ENCODE data around the gene NCOR1.
"Not testable (repeated sequence)": the region's sequence is repeated elsewhere in the genome, so short reads cannot be mapped to it uniquely, and the experiment has no call there.

NCOR1 gene

DNA sequence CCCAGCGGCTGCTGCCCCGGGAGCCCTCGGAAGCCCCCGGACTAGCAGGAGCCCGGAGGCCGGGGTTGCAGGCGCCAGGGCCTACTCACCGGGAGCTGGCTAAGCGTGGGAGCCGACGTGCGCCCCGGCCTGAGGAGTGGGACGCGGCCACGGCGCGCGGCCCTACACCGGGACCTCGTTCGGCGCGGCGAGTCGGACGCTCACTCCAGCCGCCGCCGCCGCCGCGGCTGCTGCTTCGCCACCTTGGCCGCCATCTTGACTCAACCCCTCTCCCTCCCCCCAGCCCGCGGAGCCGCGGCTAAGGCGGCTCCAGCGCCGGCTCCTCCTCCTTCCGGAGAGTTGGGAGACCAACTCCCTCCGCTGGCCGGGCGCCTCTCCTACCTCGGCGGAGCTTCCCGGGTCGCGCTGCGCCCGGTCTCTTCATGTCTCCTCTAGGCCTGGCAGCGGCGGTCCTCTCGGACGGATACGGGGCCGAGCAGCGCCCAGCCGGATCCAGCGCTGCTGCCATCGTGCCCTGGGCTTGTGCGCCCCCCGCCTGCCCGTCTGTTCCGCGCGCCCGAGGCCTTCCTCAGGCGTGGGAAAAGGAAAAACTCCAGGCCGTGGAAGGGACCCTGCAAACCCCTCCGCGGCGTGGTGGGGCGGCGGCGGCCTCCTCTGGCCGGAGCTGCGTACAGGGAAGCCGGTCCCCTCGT is at the start of gene NCOR1:
Gene NCOR1 (minus strand): TSS at position 262 of the 692 bp plus-strand sequence. CDS start 20,965 bp downstream, outside the sequence.
- DNase-seq = peak; percentile 90

- DNase-seq = no peak
Observed at GRCh38 chr17:16262201-16262600, 46.9 kb upstream of the NCOR1 start.

DNA sequence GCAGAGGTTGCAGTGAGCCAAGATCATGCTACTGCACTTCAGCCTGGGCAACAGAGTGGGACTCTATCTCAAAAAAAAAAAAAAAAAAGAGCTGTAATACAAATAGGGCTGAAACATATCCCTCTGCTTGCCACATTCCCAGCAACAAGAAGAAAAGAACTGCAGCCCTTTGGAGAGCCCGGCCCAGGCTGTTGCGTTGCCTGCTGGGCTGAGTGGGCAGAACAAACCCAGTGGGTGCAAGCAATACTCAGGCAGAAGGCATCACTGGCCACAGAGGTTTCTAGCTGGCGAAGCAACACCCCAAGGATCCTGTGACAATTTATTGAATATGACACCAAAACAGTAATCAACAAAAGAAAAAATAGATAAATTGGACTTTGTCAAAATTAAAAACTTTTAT is 45.7 kb upstream of the NCOR1 start:
- DNase-seq = no peak

DNA sequence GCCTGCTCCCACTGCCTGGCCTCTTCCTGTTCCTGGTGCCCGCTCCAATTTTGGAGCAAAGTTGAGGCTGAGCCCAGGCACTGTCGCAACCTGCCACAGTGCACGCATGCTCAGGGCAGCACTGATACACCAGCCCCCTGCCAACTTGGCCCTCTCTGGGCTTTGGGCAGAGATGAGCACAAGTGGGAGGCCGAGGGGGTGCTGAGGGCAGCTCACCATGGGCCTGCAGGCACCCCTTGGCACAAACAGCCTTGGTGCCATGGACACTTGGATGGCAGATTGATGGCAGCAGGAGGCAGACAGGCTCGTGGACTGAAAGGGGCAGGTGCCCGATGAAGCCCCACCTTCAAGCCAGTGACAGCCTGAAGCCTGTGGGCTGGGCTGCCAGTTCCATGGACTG is 44.6 kb upstream of the NCOR1 start:
- no peak for DNase-seq

- DNase-seq = no peak
Observed at GRCh38 chr17:16258901-16259300, 43.6 kb upstream of the NCOR1 start.

DNA sequence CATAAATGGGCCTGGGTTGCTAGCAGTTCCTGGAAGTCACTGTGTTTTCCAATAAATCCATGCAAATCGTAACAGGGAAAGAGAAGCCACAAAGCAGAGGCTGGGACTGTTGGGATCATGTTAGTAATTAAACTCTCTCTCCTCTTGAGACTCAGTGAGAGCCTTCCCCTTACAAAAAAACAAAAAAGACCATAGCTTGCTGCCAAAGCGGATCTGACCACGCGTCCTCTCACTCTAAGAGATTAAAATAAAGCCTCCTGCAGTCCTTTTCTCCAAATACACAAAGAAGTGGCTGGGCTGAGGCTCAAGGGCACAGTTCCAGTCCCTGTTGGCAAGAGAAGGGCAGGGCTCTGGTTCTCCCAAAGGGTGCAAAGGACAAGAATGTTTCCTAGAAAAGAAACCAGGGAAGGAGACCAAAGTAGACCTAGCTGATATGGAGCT is 40.2 kb upstream of the NCOR1 start:
- peak; percentile 61 for DNase-seq

GRCh38 chr17:16254773-16255400 is 39.6 kb upstream of the NCOR1 start:
- DNase-seq = no peak

GRCh38 chr17:16251556-16251955 is 36.2 kb upstream of the NCOR1 start:
- DNase-seq = no peak

GRCh38 chr17:16251043-16251442 is 35.7 kb upstream of the NCOR1 start:
- no peak for DNase-seq

DNA sequence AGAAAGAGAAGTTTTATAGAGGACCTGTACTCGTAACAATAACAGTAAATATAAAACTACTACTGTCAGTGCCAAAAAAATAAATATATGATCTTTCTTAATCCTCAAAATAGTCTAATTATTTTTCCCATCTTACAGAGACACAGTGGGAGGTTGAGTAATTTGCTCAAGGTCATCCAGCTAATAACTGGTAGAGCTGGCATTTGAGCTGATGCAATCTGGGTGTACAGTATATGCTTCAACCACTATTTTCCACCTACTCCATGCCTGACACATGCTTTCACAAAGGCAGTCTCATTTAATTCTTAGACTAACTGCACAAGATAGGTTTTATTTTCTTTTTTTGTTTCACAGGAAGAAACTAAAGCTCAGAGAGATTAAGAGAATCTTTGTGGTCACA is 35.3 kb upstream of the NCOR1 start:
- DNase-seq = peak; percentile 5

DNA sequence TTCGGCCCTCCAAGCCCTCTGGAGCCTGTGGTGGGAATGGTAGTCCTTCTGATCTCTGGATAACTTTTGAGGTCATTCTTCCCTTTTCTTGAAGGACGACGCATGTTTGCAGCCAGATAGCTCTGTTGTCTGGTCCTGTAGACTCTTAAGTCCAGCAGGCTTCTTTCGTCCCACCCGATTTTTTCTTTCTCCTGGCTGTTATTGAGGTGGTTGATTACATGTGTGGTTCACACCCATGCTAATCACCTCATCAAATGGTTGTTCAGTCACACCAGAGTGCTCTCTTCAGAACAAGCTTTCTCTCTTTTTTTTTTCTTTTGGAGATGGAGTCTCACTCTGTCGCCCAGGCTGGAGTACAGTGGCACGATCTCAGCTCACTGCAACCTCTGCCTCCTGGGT is 32.3 kb upstream of the NCOR1 start:
- no peak for DNase-seq

- DNase-seq = no peak
Observed at GRCh38 chr17:16243801-16244567, 28.6 kb upstream of the NCOR1 start.

DNA sequence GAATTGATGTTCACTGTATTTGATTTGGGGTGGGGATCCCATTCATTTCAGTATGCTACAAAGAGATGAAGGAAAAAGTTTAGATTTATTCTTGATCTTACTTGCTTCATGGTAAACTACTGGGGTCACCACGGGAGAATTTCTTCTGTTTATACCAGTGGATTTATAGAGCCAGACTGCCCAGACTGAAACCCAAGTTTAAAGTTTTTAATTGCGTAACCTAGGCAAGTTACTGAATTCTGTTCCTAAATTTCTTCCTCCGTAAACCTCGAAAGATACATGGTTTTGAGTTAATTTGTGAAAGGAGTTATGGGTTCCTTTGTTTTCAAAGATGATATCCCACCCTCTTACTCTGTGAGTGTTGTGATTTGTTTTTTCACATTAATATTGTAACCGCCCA is 28.1 kb upstream of the NCOR1 start:
- DNase-seq = no peak

GRCh38 chr17:16241906-16242399 is 26.6 kb upstream of the NCOR1 start:
- no peak for DNase-seq

DNA sequence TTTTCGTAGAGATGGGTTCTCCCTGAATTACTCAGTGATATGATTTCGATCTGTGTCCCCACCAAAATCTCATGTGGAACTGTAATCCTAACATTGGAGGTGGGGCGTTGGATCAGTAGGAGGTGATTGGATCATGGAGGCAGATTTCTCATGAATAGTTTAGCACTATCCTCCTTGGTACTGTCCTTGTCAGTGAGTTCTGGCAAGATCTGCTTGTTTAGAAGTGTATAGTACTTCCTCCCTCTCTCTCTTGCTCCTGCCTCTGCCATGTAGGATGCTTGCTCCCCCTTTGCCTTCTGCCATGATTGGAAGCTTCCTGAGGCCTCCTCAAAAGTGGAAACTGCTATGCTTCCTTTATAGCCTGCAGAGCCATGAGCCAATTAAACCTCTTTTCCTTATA is 24.6 kb upstream of the NCOR1 start:
- no peak for DNase-seq

- no peak for DNase-seq
Observed at GRCh38 chr17:16232391-16232790, 17.1 kb upstream of the NCOR1 start.

DNA sequence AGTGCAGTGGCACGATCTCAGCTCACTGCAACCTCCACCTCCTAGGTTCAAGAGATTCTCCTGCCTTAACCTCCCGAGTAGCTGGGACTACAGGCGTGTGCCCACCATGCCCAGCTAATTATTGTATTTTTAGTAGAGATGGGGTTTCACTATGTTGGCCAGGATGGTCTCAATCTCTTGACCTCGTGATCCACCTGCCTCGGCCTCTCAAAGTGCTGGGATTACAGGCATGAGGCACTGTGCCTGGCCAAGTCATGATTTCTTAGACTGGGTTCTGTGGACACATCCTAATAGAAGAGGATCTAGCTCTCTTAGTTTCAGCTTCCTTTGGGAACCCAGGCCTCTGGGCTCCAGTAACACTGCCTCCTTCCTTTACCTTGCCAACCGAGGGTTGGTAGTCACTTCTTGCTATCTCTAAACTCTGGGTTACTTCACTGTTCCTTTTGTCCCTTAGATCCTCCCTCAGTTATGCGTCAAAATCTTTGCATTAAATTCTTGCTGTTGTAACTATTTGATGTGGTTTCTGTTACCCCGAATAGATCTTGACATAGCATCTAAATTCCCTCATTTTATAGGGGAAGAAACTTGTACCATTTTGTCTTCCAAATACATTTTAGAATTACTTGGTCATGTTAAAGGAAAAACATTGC is 14.7 kb upstream of the NCOR1 start:
- DNase-seq = not testable (repeated sequence)

DNA sequence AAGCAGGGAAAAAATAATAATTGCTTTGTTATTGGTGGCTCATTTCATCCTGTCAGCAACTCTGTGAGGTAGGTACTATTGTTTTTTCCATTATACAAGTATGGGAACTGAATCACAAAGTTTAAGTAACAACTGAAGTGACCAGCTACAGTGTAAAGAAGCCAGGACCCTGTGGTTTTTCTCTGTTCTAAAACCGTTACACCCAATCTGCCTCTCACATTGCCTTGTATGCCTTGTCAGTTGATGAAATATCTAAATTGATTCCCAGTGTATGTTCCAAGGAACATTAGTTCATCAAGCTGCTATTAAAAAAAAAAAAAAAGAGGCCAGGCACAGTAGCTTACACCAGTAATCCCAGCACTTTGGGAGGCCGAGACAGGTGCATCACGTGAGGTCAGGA is 7.1 kb upstream of the NCOR1 start:
- DNase-seq = no peak

GRCh38 chr17:16217002-16217635 is 1.8 kb upstream of the NCOR1 start, which contains the start of gene PIGL:
PIGL (plus strand) TSS chr17:16217210; CDS start chr17:16217227, 17 bp downstream.
- DNase-seq = peak; percentile 94

- DNase-seq = not testable (repeated sequence)
Observed at GRCh38 chr17:16216341-16217001, 1.1 kb upstream of the NCOR1 start.

DNA sequence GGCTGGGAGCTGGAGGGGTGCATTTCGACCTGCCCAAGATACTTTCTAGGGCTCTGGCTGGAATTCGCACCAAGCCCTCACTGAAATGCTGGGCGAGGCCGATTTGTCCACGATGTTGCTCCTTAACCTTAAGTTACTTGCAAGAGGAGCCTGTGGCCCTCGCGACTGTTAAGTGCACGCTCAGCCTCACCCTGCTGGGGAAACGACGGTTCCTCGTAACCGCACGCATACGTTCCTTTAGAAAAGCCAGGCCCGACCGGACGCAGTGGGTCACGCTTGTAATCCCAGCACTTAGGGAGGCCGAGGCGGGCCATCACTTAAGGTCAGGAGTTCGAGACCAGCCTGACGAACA is 607 bp upstream of the NCOR1 start:
- DNase-seq = no peak

DNA sequence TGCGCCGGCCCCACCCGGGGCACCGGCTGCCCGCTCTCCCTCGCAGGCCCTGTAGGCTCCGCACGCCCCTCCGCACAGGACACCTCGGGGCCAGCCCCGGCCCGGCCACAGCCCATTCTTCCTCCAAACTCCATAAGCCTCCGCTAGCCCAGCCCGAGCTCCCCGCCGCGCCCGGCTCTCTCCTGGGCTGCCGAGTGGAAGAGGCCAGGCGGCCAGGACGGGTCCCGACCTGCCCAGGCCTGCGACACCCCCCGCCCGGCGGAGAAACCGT is 397 bp downstream of the NCOR1 start:
- DNase-seq = peak; percentile 40
